GM15510 (cell line): ENCODE measurements around the gene MAN2B1.

Experiments used
- POLR2A ChIP-seq: IDR thresholded peaks from 3 replicates; pipeline ENCODE4 v1.6.1; 2011; ENCODE audit warnings: borderline replicate concordance; ENCODE audit not compliant: insufficient read length; ENCODE audit errors: extremely low read depth

The MAN2B1 gene

DNA sequence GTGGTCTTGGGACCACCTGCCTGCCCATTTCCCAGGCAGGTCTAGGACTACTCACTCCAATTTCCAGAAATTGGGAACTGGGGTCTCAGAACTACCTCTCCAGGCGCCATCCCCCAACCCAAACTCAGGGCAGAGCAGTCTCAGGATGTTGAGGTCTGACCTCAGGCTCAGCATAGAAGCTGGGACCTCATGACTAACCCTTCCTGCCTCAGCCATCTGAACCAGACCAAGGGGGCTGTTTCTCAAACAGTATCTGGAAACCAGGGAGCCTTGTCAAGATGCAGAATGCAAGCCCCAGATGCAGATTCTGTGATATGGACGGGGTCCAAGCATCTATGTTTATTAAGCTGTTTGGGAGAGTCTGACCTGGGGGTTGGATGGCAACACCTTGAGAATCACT is 28.6 kb upstream of the MAN2B1 start:
- TF ChIP-seq POLR2A: no peak

DNA sequence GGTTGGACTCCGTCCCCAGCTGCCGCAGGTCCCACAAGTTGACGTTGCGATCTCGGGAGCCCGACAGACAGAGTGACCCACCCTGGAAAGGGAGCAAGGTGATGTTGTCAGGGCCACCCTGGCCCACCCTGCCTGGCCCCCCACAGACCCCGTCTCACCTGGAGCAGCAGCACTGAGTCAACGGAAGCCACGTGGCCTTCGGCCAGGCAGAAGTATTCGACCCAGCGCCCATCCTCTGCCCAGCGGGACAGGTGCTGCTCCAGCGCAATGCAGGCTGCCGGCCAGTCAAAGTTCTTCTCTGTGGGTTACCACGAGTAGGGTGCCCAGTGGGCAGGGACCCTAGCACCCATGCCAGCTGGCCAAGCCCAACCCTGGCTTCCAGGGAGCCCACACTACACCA is 28.1 kb upstream of the MAN2B1 start:
- no peak for TF ChIP-seq POLR2A

DNA sequence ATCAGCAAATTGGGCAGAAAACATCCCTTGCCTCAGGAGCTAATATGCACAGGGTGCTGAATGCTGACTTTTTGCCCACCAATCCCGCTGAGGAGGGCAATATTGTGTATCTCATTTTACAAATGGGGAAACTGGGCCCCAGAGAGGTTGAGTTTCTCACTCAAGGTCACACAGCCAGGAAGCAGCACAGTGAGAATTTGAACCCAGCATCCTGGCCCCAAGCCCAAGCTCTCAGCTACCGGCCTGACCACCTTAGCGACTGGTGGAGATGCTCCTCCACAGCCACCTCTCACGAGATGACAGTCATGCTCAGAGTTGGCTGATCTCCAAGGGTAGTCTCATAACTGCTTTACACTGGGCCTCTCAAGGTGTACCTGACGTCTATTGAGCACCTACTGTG is 26.4 kb upstream of the MAN2B1 start:
- TF ChIP-seq POLR2A: no peak

DNA sequence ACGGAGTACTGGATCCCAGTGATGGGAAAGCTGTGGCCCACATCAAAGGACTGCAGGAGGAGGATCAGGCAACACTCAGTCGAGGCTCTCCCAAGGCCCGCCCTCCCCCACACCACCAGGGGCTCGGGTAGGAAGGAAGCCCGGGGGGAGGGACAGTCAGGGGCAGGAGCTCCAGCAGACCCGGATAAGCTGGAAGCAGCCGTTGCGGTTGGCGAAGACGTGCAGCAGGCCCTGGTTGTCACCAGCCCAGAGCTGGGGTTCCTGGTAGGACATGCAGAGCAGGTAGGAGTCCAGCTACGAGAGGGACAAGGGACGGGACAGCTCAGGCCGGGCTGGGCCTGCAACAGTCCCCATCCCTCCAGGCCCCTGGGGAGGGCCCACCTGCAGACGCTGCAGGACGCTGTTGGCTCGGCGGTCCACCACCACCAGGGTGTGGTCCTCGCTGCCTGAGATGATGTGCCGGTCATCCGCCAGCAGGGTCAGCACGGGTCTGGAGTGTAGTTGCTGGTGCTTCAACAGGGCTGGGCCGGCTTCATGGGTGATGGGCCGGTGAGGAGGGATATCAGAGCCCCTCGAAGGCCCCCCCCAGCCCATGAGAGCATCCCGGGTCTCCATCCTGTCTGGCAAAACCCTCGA is 23.2 kb upstream of the MAN2B1 start:
- no peak for TF ChIP-seq POLR2A

DNA sequence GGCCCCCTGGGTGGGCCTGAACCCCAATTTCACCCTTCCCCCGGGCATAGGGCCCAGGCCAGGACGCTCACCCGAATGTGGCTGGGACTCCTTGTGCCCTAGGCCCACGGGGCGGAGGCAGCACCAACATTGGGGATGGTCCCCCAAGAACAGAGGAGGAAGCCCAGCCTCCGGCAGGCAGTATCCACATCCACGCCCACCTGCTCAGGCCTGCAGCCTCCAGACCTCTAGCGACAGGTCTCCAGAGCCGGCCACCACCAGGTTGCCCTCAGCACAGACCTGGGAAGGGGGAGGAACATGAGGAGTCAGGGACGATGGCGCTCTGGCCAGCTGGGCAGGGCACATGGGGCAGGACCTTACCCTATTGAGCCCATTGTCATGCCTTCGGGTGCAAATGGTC is 22.5 kb upstream of the MAN2B1 start:
- no peak for TF ChIP-seq POLR2A

DNA sequence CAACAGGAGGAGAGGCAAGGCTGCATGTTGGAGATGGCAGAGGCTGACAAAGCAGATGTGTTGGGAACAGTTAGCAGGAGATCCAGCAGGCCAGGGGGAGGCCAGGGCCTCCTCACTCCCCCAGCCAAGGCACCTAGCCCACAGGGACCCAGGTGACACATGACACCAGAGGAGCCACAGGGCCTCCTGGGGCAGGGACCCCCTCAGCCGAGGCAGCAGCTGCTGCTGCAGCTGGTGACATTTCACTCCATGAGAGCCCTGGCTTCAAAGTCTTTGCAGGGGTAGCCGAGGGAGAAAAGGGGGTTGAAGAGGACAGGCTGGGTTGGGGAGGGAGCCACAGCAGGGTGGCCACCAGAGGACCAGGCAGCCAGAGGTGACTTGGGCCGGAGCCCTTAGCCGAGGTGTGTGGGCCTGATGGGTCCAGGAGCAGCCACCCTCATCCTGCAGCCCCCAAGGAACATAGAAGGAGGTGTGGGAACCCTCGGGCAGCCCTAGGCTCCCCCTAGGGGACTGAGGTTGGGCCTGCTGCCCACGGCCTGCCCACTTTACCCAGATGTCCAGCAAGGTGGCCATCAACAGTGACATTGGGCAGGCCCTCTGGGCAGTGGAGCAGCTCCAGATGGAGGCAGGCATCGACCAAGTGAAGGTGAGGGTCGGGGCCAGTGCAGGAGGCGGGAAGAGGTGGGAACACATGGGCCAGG is 21.1 kb upstream of the MAN2B1 start, which contains the start of gene GNG14:
Gene GNG14 (plus strand): TSS at position 503 of the 701 bp plus-strand sequence. CDS start 51 bp downstream, at position 554.
- TF ChIP-seq POLR2A: no peak

DNA sequence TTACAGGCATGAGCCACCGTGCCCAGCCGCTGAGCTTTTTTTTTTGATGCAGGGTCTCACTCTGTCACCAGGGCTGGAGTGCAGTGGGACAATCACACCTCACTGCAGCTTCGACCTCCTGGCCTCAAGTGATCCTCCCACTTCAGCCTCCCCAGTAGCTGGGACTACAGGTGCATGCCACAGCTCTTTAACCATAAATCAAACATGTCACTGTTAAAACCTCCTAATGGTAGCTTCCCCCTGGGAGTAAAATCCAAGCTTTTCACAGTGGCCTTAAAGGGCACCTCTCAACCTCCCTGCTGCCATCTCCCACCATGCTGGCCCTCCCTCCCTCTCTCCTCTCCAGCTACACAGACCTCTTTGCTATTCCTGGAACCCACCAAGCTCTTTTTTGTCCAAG is 19.3 kb upstream of the MAN2B1 start:
- TF ChIP-seq POLR2A: no peak

DNA sequence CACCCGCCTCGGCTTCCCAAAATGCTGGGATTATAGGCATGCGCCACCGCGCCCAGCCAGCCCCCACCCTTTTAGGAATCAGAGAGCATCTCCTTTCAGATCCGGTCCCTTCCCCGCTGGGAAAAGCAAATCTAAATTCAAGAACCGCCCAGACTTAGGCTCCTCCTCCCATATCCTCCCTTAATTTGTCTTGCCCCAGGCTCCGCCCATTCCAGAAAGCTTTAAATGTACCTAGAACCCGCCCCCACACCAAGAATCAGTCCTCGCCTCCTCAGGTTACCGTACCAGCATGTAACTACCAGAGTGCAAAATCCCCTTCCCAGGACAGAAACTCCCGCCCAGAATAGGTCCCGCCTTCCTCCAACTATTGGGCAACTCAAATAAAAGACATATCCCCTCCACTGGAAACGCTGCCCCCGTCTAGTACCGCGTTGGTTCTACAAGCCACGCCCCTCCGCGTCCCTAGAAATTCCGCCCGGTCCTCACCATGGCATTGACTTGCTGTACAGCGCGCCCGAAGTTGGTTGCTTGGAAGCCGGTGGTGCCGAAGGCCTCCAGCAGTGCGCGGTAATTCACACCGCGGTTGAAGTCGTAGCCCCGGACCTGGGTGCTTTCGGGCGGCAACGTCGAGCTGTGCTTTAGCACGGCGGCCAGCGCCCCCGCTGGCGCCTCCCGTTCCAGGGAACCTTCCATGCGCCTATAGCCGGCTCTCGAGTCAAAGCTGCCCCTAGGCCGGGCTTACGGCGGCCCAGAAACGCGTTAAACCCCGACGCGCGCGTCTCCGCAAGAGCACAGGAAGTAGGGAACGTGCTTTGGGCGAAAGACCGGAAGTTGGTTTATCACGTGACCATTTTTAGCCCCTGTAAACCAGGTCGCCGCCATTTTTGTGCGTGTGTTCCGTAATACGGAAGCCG is 14.8 kb upstream of the MAN2B1 start, which contains the start of gene DHPS:
Gene DHPS (minus strand): TSS at position 807 of the 914 bp plus-strand sequence. CDS start 114 bp downstream, at position 693.
- peak; percentile 61 for TF ChIP-seq POLR2A

DNA sequence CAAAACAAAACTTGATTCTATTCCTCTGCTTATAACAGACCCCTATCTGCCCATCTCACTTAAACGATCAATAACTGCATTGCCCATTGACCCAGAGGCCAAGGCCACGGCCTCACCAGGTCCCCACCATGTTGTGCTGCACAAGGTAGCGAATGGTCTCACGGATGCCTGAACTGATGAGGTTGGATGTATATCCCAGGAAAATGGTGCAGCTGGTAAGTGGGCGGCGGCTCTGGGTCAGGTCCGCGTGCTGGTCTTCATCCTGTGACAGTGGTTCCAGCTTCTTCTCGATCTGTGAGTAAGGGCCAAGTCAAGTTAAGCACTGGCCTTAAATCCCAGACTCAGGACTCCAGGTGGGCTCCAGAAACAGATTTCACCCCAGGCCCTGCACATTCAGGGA is 13.5 kb upstream of the MAN2B1 start:
- no peak for TF ChIP-seq POLR2A

DNA sequence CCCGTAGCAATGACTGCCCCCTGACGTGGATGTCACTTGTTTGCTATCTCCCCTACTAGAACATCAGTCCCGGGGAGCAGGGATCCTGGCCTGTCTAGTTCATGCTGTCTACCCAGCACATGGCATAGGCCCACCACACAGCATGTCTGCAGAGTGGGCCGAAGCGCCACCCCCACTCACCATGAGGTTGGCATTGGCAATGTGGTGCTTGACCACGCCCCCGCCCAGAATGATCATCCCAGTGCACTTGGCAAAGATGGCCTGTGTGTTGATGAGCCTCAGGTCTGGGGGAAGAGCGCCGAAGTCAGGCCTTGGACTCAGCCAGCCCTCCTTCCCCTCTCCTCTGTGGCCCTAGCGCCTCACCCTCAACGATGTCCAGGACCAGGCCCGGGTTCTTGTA is 10.4 kb upstream of the MAN2B1 start:
- TF ChIP-seq POLR2A: no peak

DNA sequence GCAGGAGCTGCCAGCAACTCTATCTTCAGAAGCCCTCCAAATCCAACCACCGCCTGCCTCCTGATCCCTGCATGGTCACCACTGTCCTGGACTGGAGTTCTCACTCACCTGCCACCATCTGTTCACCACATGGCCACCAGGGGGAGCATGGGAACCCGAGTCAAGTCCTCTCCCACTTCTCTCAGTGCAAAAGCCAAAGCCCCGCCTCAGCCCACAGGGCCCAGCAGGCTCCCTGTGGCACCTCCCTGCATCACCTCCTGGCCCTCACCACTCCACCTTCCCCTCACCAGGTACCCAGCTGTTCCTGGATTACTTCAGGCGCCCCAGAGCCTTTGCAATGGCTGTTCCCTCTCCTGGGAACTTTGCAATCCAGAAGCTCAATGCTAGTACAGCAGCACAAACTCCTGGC is 9.8 kb upstream of the MAN2B1 start:
- no peak for TF ChIP-seq POLR2A

DNA sequence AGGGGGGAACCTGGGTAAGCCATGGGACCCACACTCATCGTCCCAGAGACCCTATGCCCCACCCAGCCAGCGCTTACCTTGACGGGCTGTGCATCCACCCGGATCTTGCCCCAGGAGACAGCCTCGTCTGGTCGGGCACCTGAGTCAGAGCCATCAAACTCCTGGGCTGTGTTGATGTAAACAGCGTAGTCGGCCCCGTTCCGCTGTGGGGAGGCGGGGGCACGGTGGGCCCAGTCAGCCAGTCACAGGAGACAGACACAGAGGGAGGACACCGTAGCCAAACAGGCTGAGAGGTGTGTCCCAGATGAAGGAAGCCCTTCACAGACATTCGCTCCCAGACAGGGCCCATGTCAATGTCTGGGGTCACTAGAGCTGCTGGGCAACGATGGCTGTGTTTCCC is 9.4 kb upstream of the MAN2B1 start:
- TF ChIP-seq POLR2A: no peak

DNA sequence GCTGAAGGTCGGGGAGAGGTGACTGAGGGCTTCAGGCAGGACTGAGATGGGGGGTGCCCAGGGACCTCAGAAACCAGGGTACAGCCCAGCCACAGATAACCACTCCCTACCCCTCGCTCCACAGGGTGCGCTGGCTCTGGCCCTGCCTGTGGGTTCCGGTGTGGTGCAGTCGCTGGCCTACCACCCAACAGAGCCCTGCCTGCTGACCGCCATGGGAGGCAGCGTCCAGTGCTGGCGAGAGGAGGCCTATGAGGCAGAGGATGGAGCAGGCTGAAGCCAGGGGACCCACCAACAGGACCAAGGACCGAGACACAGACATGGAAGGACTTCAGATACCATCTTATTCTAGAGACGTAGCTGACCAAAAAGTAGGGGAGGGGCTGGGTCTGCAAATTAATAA is 8.9 kb upstream of the MAN2B1 start:
- no peak for TF ChIP-seq POLR2A

DNA sequence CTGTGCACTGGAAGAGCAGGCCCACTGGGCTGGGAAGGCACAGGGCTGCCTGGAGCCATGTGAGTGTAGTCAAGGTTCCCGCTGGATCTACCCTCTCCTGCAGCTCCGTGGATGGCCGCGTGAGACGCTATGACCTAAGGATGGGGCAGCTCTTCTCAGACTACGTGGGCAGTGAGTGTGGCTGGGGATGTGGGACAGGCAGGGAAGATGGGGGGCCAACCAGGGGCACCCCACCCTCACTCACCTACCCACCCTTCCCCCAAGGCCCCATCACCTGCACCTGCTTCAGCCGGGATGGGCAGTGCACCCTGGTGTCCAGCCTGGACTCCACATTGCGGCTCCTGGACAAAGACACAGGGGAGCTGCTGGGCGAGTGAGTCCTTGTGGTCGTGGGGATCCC is 6.2 kb upstream of the MAN2B1 start:
- TF ChIP-seq POLR2A: no peak
